ENCODE data around the gene KPNA3.

DNA sequence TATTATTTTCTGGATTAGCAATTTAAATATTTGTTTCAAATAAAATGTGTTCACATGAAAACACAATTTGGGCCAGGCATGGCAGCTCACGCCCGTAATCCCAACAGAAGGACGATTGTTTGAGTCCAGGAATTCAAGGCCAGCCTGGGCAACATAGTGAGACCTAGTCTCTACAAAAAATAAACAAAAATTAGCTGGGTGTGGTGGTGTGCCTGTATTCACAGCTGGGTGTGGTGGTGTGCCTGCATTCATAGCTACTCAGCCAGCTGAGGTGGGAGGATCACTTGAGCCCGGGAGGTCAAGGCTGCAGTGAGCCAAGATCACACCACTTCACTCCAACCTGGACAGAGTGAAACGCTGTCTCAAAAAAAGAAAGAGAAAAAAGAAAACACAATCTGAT is 46.4 kb downstream of the KPNA3 start:
- TF ChIP-seq, protein P1, sequence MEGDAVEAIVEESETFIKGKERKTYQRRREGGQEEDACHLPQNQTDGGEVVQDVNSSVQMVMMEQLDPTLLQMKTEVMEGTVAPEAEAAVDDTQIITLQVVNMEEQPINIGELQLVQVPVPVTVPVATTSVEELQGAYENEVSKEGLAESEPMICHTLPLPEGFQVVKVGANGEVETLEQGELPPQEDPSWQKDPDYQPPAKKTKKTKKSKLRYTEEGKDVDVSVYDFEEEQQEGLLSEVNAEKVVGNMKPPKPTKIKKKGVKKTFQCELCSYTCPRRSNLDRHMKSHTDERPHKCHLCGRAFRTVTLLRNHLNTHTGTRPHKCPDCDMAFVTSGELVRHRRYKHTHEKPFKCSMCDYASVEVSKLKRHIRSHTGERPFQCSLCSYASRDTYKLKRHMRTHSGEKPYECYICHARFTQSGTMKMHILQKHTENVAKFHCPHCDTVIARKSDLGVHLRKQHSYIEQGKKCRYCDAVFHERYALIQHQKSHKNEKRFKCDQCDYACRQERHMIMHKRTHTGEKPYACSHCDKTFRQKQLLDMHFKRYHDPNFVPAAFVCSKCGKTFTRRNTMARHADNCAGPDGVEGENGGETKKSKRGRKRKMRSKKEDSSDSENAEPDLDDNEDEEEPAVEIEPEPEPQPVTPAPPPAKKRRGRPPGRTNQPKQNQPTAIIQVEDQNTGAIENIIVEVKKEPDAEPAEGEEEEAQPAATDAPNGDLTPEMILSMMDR (IDR thresholded peaks at IDR 0.05; ENCODE audit: low read depth, low read length), result no peak
- no peak for TF ChIP-seq EZH2phosphoT487 (IDR thresholded peaks at IDR 0.05; ENCODE audit: low read depth)
